Fibroblast of villous mesenchyme (primary cell): ENCODE measurements around the gene KLRC1. TPM values are rescaled to one million over a fixed set of nuclear protein-coding genes. Genes with fewer than 3 reads are reported as not detected.
"Not testable (repeated sequence)": the region's sequence is repeated elsewhere in the genome, so short reads cannot be mapped to it uniquely, and the experiment has no call there.

Experiments used
- DNase-seq: peaks from one replicate; pipeline ENCODE4 v3.0.0-alpha.2; 2010; ENCODE audit warnings: low read depth
- H3K4me3 ChIP-seq: 2 replicates; pipeline ENCODE4 v1.5.1; 2011; ENCODE audit warnings: low read depth, mild to moderate bottlenecking, low read length
- CTCF ChIP-seq: IDR thresholded peaks from 2 replicates; pipeline ENCODE4 v1.5.1; 2012; ENCODE audit warnings: low read depth, mild to moderate bottlenecking, low read length; ENCODE audit not compliant: insufficient read depth
- total RNA-seq: library from RNA; depleted of rRNA; stranded (reverse); fragments of >200 nt; gene quantifications from 2 replicates; pipeline ENCODE4 v1.2.3, GENCODE V29; 2012

KLRC1 gene
- total RNA-seq, 1 donor: not detected

GRCh38 chr12:10425938-10426337 is 27.2 kb downstream of the KLRC1 start:
- DNase-seq, H3K4me3 ChIP-seq: not testable (repeated sequence)

GRCh38 chr12:10424260-10424899 is 28.8 kb downstream of the KLRC1 start:
- DNase-seq: peak; percentile 10
- H3K4me3 ChIP-seq: not testable (repeated sequence)

- not testable (repeated sequence) for DNase-seq, H3K4me3 ChIP-seq
Measured at GRCh38 chr12:10422159-10422558, 31.0 kb downstream of the KLRC1 start.

GRCh38 chr12:10420334-10420733 is 32.8 kb downstream of the KLRC1 start, which contains the start of gene KLRC3:
KLRC3 (minus strand) TSS chr12:10420595; CDS start chr12:10420550, 45 bp downstream.
- DNase-seq: peak; percentile 36
- H3K4me3 ChIP-seq: not testable (repeated sequence)

GRCh38 chr12:10409392-10409791 is 43.8 kb downstream of the KLRC1 start, which contains the start of gene KLRC4:
KLRC4 (minus strand) TSS chr12:10409757; CDS start chr12:10409575, 182 bp downstream.
- peak; percentile 75 for DNase-seq
- no peak for TF ChIP-seq CTCF
- H3K4me3 ChIP-seq: no peak within 1 kb of the TSS

- no peak for DNase-seq
- TF ChIP-seq CTCF: no peak
- no peak overlapping the region for H3K4me3 ChIP-seq
Measured at GRCh38 chr12:10408842-10409241, 44.3 kb downstream of the KLRC1 start.

GRCh38 chr12:10406725-10407124 is 46.5 kb downstream of the KLRC1 start:
- no peak for TF ChIP-seq CTCF
- no peak overlapping the region for H3K4me3 ChIP-seq
- no peak for DNase-seq

GRCh38 chr12:10405294-10405693 is 47.9 kb downstream of the KLRC1 start:
- no peak overlapping the region for H3K4me3 ChIP-seq
- no peak for DNase-seq
- TF ChIP-seq CTCF: no peak

GRCh38 chr12:10404798-10405197 is 48.4 kb downstream of the KLRC1 start:
- no peak for DNase-seq
- no peak for TF ChIP-seq CTCF
- no peak overlapping the region for H3K4me3 ChIP-seq
